Activated CD4-positive, alpha-beta memory T cell treated with anti-CD3 and anti-CD28 coated beads, Interleukin-2, amount 10 ng/mL, durations not matched to agents 7 days and 5 days (primary cell): ENCODE data around the gene NEUROD4. TPM values are rescaled to one million over a fixed set of nuclear protein-coding genes. Genes with fewer than 3 reads are reported as not detected.

ENCODE experiments used
- CTCF ChIA-PET: fragments of 350-600 bp; sonication (Branson Sonifier 250); formaldehyde crosslinking; loops from one replicate; lab custom pipeline; 2021; ENCODE audit warnings: antibody characterized with exemption, inconsistent platforms; lab: Charles Lee
- POLR2A ChIA-PET: fragments of 350-600 bp; sonication (Branson Sonifier 250); formaldehyde crosslinking; loops from one replicate; lab custom pipeline; 2021; ENCODE audit warnings: antibody characterized with exemption; lab: Charles Lee
- DNase-seq: peaks from one replicate; pipeline ENCODE4 v3.0.0-alpha.2; 2020
- H3K27ac Mint-ChIP-seq: one replicate; pipeline ENCODE4 v1.8.0; 2021; ENCODE audit warnings: mild to moderate bottlenecking, mixed read lengths
- H3K27me3 Mint-ChIP-seq: one replicate; pipeline ENCODE4 v1.8.0; 2021; ENCODE audit warnings: mixed read lengths
- H3K36me3 Mint-ChIP-seq: one replicate; pipeline ENCODE4 v1.8.0; 2021; ENCODE audit warnings: low read depth, mixed read lengths
- H3K4me1 Mint-ChIP-seq: one replicate; pipeline ENCODE4 v1.8.0; 2021; ENCODE audit warnings: mixed read lengths
- H3K4me3 Mint-ChIP-seq: one replicate; pipeline ENCODE4 v1.8.0; 2021; ENCODE audit warnings: mild to moderate bottlenecking, mixed read lengths
- H3K9me3 Mint-ChIP-seq: one replicate; pipeline ENCODE4 v1.8.0; 2021; ENCODE audit warnings: mixed read lengths
- total RNA-seq, 2 experiments: library from RNA; stranded (reverse); gene quantifications; one replicate each; pipeline ENCODE4 v1.2.3, GENCODE V29; 2021

Gene NEUROD4
- total RNA-seq, 2 experiments from 2014 or later: not detected

DNA sequence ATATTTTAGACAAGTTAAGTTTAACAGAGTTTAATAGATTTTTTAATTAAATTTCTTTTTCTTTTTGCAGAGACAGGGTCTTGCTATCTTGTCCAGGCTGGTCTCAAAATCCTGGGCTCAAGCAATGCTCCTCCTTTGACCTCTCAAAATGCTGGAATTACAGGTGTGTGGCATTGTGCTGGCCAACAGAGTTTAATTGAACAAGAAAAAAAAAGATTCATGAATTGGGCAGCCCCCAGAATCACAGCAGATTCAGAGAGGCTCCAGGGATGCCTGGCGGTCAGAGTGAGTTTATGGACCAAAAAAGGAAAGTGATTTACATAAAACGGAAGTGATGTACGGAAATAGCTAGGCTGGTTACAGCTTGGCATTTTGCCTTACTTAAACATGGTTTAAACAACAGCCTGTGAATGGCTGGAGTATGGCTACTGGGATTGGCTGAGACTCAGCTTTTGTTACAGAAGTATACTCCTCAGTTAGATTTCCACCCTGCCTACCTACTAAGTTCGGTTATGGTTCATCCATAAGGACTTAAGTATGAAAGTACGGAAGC, 20.7 kb upstream of the NEUROD4 start:
- peaks cover 4% of the 10 kb centered on the region for H3K4me1 Mint-ChIP-seq
- H3K27ac Mint-ChIP-seq: no peak overlapping the region
- H3K9me3 Mint-ChIP-seq: no peaks in the 10 kb centered on the region
- CTCF ChIA-PET: interaction anchor here (2.2 to 12.2 kb wide), 2 partner anchors 71 to 297 kb away, joined by 6 to 452 read pairs; no protein-coding TSS in a partner anchor
- H3K27me3 Mint-ChIP-seq: no peaks in the 10 kb centered on the region
- no peak overlapping the region for H3K4me3 Mint-ChIP-seq
- POLR2A ChIA-PET: interaction anchor here (1.0 to 1.1 kb wide), 2 partner anchors 14 to 63 kb away, joined by 3 read pairs; partner anchors contain the start of gene TESPA1
- DNase-seq: no peak
- H3K36me3 Mint-ChIP-seq: no peaks in the 10 kb centered on the region

DNA sequence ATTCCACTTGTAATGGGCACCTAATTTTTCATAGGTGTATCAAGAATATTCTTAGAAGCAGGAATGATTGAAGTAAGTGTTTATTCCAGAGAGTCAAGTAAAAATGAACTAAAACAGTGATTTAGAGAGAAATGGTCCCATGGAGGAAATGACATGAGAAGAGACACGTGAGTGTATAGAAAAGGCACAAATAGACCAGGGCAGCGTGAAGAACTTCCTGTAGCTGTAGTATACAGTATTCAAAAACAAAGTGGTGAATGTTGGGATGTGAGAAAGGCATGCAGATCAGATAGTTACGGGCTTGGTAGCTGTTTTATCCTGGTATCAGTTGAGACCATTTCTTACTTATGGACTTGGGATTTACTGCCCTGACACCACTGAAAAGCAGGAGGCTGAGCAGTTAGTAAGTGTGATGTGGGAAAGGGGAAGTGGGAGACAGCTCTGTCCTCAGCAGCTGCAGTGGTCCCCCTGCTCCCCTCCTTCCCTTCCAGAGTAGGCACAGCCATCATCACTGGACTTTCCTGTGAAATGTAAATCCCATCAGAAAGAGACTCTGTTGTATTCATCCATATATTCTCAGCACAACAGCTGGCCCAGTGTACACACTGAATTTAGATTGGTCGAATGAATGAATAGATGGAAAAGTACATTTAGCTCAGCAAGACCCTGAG, 18.4 kb upstream of the NEUROD4 start:
- Mint-ChIP-seq H3K9me3 (no peaks in the 10 kb centered on the region), H3K4me3 (no peak overlapping the region), H3K27ac (no peak overlapping the region)

DNA sequence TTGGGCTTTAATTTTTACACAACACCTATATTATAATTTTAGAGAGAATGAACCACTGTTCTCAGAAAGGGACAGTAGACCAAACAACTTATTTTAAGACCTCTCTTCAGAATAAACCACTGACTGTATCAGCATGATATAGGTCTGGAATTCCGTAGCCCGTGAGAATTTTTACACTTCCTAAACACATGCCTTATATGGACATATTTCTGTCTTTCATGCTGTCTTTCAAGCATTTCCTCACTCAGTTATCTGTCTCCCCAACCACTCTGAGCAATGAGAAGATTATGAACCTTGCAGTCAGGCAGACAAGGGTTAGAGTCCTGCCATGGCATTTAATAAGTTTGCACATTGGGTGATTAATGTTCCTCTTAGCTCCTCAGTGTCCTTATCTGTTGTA, 17.4 kb upstream of the NEUROD4 start:
- ChIA-PET POLR2A (no interaction called here), CTCF (interaction anchor here (2.2 to 12.2 kb wide), 2 partner anchors 9 to 68 kb away, joined by 11 to 452 read pairs; no protein-coding TSS in a partner anchor)
- H3K4me1 Mint-ChIP-seq: peaks cover 4% of the 10 kb centered on the region
- no peak overlapping the region for H3K4me3 Mint-ChIP-seq
- no peak overlapping the region for H3K27ac Mint-ChIP-seq
- no peak for DNase-seq
- no peaks in the 10 kb centered on the region for H3K36me3 Mint-ChIP-seq
- H3K9me3 Mint-ChIP-seq: no peaks in the 10 kb centered on the region
- H3K27me3 Mint-ChIP-seq: no peaks in the 10 kb centered on the region

More for the DNA sequence above, 18.4 kb upstream of the NEUROD4 start:
- H3K4me1 Mint-ChIP-seq: peaks cover 4% of the 10 kb centered on the region
- no peak for DNase-seq
- no peaks in the 10 kb centered on the region for H3K36me3 Mint-ChIP-seq
- ChIA-PET CTCF (interaction anchor here (0.9 to 12.2 kb wide), 2 partner anchors 69 to 251 kb away, joined by 3 to 452 read pairs; no protein-coding TSS in a partner anchor), POLR2A (no interaction called here)
- no peaks in the 10 kb centered on the region for H3K27me3 Mint-ChIP-seq

DNA sequence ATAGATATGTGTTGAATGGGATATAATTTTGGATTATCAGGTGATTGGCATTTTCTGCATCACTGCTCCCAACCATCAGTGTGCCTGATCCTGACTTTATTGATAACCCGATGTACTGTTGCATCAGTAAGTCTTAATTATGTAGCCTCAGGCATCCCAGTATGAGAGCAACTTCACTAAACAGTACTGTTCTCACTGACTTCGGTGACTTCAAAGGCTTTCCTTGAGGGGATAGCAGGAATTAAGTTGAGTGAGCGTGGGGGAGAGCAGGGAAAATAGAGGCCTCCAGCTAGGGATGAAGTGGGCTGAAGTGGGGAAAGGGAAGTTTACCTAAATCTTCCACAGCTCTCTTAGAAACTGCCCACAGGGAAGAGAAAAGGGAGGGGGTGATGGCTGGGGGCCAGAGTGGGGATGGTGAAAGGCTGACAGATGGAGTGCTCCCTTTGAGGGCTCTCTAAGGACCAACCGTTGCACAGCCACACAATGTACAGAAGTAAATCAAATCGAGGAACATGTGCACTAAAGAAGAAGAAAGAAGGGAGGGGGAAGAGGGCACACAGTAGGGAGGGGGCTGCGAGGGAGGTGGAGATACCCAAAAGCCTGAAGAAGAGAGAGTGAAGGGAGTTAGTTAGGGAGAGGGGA, 10.7 kb upstream of the NEUROD4 start:
- peaks cover 4% of the 10 kb centered on the region for H3K9me3 Mint-ChIP-seq
- H3K36me3 Mint-ChIP-seq: no peaks in the 10 kb centered on the region
- H3K27me3 Mint-ChIP-seq: peaks cover 5% of the 10 kb centered on the region
- ChIA-PET CTCF (interaction anchor here (2.8 to 3.5 kb wide), 2 partner anchors 16 to 63 kb away, joined by 8 to 10 read pairs; no protein-coding TSS in a partner anchor), POLR2A (no interaction called here)
- no peak for DNase-seq
- H3K4me3 Mint-ChIP-seq: no peak overlapping the region
- H3K4me1 Mint-ChIP-seq: no peaks in the 10 kb centered on the region
- H3K27ac Mint-ChIP-seq: no peak overlapping the region

DNA sequence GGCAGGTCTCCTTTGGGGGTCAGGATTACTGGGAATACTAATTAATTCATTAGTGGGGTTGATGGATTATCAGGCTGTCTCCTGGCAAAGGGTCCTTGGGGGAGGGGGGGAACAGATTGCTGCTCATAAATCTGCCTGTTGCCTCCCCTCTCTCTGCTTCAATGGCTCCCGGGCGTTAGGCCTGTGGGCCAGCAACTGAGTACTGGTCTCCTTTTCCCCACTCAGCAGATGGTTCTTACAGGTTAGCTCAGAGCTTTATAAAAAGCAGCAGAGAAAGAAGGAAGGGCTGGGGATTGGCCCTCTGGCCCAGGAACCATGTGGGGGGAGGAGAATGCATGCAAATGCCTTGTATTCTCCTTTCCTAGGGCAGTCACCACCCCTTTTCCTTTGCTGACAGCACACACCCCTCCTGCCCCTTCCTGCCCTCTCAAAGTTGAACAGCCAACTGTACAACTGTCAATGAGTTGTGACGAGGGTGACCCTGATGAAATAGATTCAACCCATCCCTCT, 2.3 kb upstream of the NEUROD4 start:
- Mint-ChIP-seq H3K27me3 (peaks cover 30% of the 10 kb centered on the region), H3K27ac (no peak overlapping the region), H3K36me3 (no peaks in the 10 kb centered on the region), H3K4me1 (no peaks in the 10 kb centered on the region), H3K4me3 (no peak overlapping the region), H3K9me3 (peaks cover 5% of the 10 kb centered on the region)
- ChIA-PET POLR2A (no interaction called here), CTCF (no interaction called here)
- DNase-seq: no peak

DNA sequence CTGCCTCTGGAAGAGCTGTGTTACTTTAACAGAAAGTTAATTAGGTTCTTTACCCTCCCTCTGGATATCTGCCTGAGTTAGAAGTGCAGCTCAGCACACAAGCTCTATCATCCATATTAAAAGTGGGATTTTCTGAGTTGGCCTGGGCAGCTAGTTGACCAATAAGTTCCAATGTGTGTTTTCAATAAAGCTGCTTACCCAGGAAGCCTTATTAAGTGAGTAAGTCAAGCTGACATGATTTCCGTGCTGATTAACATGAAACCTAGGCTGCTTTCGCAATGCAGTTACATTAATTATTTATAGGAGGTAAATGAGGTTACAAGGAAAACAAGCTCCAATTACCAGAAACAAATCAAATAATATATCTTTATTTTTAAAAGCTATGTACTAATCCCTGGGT, 4.8 kb downstream of the NEUROD4 start:
- Mint-ChIP-seq H3K27me3 (peaks cover 37% of the 10 kb centered on the region), H3K4me3 (no peak overlapping the region), H3K9me3 (no peaks in the 10 kb centered on the region), H3K36me3 (no peaks in the 10 kb centered on the region), H3K27ac (no peak overlapping the region), H3K4me1 (no peaks in the 10 kb centered on the region)
- CTCF ChIA-PET: no interaction called here
- POLR2A ChIA-PET: interaction anchor here (1.7 kb wide), 1 partner anchor 9 kb away, joined by 4 read pairs; no protein-coding TSS in a partner anchor
- no peak for DNase-seq

DNA sequence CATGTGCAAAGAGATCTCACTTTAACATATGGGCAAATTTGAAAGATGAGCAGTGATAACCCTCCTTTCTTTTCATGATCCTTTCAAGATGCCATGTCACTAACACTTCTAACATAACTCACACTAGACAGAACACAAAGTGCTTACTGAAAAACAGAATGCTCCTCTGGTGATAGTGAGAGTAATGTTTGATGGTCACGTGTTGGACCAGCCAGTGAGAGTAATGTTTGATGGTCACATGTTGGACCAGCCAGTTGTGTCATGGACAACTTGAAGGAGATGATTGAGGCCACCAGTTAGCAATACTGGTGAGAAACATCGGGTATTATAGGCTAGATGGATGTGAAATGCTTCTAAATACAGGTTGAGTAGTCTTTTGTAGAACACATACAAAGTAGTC, 5.7 kb downstream of the NEUROD4 start:
- no peak for DNase-seq
- CTCF ChIA-PET: no interaction called here
- Mint-ChIP-seq H3K27me3 (peaks cover 32% of the 10 kb centered on the region), H3K4me3 (no peak overlapping the region), H3K9me3 (no peaks in the 10 kb centered on the region), H3K36me3 (no peaks in the 10 kb centered on the region), H3K4me1 (no peaks in the 10 kb centered on the region), H3K27ac (no peak overlapping the region)
- POLR2A ChIA-PET: no interaction called here

DNA sequence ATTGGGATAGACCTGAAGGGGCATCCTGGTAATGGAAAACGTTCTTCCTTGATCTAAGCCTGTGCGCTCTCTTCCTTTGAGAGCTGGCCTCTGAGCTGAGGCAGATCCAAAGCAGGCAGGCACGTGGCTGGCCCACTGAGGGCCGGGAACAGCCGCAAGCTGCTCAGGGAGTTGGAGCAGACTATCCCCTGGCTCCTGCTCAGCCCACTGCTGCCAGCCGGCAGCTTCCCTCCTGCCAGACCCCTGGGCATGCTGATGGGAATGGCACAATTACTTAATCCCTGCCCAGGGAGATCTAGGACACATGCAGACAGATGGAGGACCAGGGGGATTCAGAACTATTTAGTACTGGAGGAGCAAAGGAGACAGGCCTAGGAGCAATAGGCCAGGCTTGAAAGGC, 14.4 kb downstream of the NEUROD4 start:
- Mint-ChIP-seq H3K9me3 (no peaks in the 10 kb centered on the region), H3K36me3 (no peaks in the 10 kb centered on the region), H3K4me3 (no peak overlapping the region), H3K4me1 (peaks cover 17% of the 10 kb centered on the region), H3K27ac (no peak overlapping the region), H3K27me3 (peaks cover 15% of the 10 kb centered on the region)
- ChIA-PET CTCF (interaction anchor here (1.4 to 1.6 kb wide), 2 partner anchors 10 to 41 kb away, joined by 4 read pairs; no protein-coding TSS in a partner anchor), POLR2A (interaction anchor here (2.1 kb wide), 1 partner anchor 10 kb away, joined by 4 read pairs; no protein-coding TSS in a partner anchor)
- DNase-seq: no peak

DNA sequence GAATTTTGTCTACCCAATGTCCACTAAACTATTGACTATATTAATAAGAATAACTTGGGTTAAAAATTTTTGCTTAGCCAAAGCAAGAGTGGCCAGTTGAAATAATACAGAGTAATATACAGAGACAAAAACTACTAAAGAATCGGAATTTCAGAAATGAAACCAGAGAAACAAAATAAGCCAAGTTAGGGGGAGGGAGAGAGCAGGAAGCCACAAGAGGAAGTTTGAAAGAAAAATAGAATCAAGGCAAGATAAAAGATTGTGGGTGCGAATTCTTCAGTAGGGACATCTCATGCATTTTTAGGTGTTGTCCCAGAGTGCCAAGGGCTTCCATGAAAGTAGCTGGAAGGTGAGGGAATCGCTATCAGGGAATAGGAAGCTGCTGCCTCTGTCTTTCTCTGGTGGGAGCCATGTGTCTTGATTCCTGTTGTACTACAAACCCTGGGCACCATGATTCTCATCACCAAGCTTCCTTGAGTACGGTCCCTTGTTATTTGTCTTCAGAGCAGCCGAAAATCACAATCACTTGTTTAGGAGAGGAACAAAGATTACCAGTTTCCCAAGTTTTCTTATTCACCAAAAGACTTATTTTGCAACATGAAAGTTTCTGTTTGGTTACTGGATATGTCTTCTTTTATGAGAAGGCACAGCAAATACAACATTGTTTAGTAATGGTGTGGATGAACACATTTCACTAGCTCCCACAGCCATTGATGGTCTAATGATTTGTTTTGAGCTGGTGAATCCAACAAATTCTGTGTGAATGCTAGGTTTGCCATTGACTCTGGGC, 16.7 kb downstream of the NEUROD4 start:
- Mint-ChIP-seq H3K9me3 (no peaks in the 10 kb centered on the region), H3K36me3 (no peaks in the 10 kb centered on the region), H3K4me1 (peaks cover 17% of the 10 kb centered on the region), H3K27me3 (peaks cover 20% of the 10 kb centered on the region), H3K4me3 (peak overlapping the region; percentile 0), H3K27ac (peak overlapping the region; percentile 16)
- no peak for DNase-seq
- CTCF ChIA-PET: interaction anchor here (1.4 kb wide), 1 partner anchor 36 kb away, joined by 5 read pairs; no protein-coding TSS in a partner anchor
- POLR2A ChIA-PET: no interaction called here

DNA sequence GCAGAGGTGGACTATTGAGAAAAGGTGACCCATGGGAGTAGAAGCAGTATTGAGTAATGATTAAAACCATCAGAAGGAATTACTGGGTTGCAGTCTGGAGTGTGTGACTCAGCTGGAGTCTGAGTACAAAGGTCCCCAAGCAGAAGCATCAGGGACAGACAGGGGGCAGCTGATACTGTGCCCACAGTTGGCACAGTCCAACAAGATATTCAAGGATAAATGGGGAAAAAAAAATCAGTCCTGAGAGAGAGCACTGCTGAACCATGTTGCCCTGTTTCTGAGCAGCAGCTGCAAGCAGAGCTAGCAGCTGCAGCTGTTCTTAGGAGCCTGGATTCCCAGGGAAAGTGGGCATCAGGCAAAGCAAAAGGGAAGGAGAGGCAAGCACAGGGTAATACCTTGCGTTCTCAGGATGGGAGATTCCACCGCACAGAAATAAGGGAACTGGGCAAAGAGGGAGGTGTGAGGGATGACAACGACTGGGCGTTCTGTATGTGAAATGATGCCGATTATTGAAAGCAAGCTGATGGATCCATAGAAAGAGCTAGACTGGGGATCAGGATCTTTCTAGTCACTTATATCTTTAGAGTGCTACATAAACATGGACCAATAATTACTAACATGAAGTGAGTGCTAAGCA, 17.7 kb downstream of the NEUROD4 start:
- DNase-seq: no peak
- no peaks in the 10 kb centered on the region for H3K9me3 Mint-ChIP-seq
- no peak overlapping the region for H3K27ac Mint-ChIP-seq
- ChIA-PET POLR2A (no interaction called here), CTCF (interaction anchor here (1.4 kb wide), 1 partner anchor 35 kb away, joined by 5 read pairs; no protein-coding TSS in a partner anchor)
- peaks cover 17% of the 10 kb centered on the region for H3K4me1 Mint-ChIP-seq
- peaks cover 21% of the 10 kb centered on the region for H3K27me3 Mint-ChIP-seq
- no peak overlapping the region for H3K4me3 Mint-ChIP-seq
- no peaks in the 10 kb centered on the region for H3K36me3 Mint-ChIP-seq

DNA sequence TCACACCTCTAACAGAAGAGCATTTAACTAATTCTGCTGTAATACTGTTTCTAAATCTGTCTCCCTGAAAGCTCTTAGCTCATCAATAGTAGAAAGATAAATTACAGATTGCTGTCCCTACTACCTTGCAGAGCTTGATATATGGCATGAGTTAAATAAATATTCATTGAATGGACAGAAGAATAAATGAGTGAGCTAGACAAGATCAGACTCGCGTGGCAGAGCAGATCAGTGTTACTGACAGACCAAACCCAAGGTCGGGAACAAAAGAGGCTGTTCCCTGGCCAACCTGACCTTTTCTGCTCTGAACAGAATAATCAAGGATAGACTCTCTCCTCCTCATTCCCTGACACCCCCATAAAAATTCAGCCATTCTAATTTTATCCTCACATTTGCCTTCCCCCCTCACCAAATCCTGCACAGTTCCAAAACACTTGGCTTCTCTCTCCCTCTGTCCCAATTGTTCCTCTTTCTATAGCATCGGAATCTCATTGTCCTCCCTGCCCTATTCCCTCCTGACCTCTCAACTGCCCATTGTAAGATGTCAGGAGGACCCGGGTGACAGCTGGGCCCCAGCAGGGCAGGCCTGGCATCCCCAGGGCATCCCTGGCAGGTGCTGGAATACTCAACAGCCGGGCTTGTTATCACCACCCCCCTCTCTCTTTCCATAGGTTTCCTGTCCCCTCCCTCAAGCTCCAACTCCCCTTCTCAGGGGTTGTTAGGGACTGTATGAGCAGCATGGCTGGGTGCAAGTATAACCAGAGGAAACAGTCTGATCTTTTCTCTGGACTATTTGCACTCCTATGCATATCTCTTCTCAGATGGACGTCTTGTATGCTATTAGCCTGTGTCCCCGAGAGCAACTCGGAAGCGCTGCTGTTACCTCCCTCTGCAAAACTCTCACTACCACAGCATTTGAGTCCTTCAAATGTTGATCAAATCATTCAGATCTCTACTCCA, 19.9 kb downstream of the NEUROD4 start:
- ChIA-PET POLR2A (no interaction called here), CTCF (interaction anchor here (1.3 kb wide), 1 partner anchor 47 kb away, joined by 3 read pairs; no protein-coding TSS in a partner anchor)
- H3K4me3 Mint-ChIP-seq: no peak overlapping the region
- H3K36me3 Mint-ChIP-seq: no peaks in the 10 kb centered on the region
- H3K27ac Mint-ChIP-seq: no peak overlapping the region
- no peaks in the 10 kb centered on the region for H3K9me3 Mint-ChIP-seq
- peaks cover 22% of the 10 kb centered on the region for H3K27me3 Mint-ChIP-seq
- H3K4me1 Mint-ChIP-seq: peaks cover 17% of the 10 kb centered on the region
- DNase-seq: no peak
